Right hindlimb (tissue), 1 donor: Measurements from ENCODE around the gene MPRIP.
"Not testable (repeated sequence)": the region's sequence is repeated elsewhere in the genome, so short reads cannot be mapped to it uniquely, and the experiment has no call there.

Source experiments
- DNase-seq: peaks from one replicate; pipeline ENCODE4 v3.0.0-alpha.2; 2018

The MPRIP gene

GRCh38 chr17:17151541-17151940 is 109.3 kb downstream of the MPRIP start:
- no peak for DNase-seq

GRCh38 chr17:17151962-17152361 is 109.7 kb downstream of the MPRIP start:
- peak; percentile 62 for DNase-seq

GRCh38 chr17:17152385-17152784 is 110.1 kb downstream of the MPRIP start:
- DNase-seq = no peak

GRCh38 chr17:17153071-17153470 is 110.8 kb downstream of the MPRIP start:
- no peak for DNase-seq

GRCh38 chr17:17153709-17154108 is 111.5 kb downstream of the MPRIP start:
- no peak for DNase-seq

GRCh38 chr17:17154556-17154955 is 112.3 kb downstream of the MPRIP start:
- DNase-seq = no peak

- no peak for DNase-seq
These were observed 112.7 kb downstream of the MPRIP start for GRCh38 chr17:17154981-17155380.

GRCh38 chr17:17155568-17155967 is 113.3 kb downstream of the MPRIP start:
- no peak for DNase-seq

GRCh38 chr17:17156107-17156506 is 113.8 kb downstream of the MPRIP start:
- DNase-seq = no peak

- DNase-seq = no peak
These were observed 114.3 kb downstream of the MPRIP start for GRCh38 chr17:17156511-17156910.

- DNase-seq = no peak
These were observed 114.8 kb downstream of the MPRIP start for GRCh38 chr17:17157041-17157440.

- DNase-seq = not testable (repeated sequence)
These were observed 116.2 kb downstream of the MPRIP start for GRCh38 chr17:17158506-17158905.

GRCh38 chr17:17159571-17159970 is 117.3 kb downstream of the MPRIP start:
- DNase-seq = no peak

- DNase-seq = no peak
These were observed 118.9 kb downstream of the MPRIP start for GRCh38 chr17:17161121-17161520.

GRCh38 chr17:17161759-17162158 is 119.5 kb downstream of the MPRIP start:
- DNase-seq = no peak

- DNase-seq = no peak
These were observed 121.9 kb downstream of the MPRIP start for GRCh38 chr17:17164156-17164555.

- DNase-seq = no peak
These were observed 122.4 kb downstream of the MPRIP start for GRCh38 chr17:17164676-17165075.

GRCh38 chr17:17165666-17166308 is 123.5 kb downstream of the MPRIP start:
- DNase-seq = no peak

GRCh38 chr17:17166446-17166845 is 124.2 kb downstream of the MPRIP start:
- DNase-seq = no peak

GRCh38 chr17:17167356-17167755 is 125.1 kb downstream of the MPRIP start:
- no peak for DNase-seq

GRCh38 chr17:17167986-17168385 is 125.7 kb downstream of the MPRIP start:
- DNase-seq = no peak

- no peak for DNase-seq
These were observed 126.1 kb downstream of the MPRIP start for GRCh38 chr17:17168401-17168800.

- no peak for DNase-seq
These were observed 127.1 kb downstream of the MPRIP start for GRCh38 chr17:17169396-17169795.

- no peak for DNase-seq
These were observed 128.2 kb downstream of the MPRIP start for GRCh38 chr17:17170346-17170985.

- DNase-seq = no peak
These were observed 128.9 kb downstream of the MPRIP start for GRCh38 chr17:17171186-17171585.
